GM18498 (cell line): ENCODE data around the gene P2RY6.

ENCODE experiments used
- ATAC-seq: cut with Tn5 transposase; IDR thresholded peaks from one replicate; pipeline ENCODE4 v1.9.1; 2021; ENCODE audit warnings: mild to moderate bottlenecking, moderate library complexity; ENCODE audit not compliant: unreplicated experiment

The P2RY6 gene

GRCh38 chr11:73236854-73237253, 35.3 kb upstream of the P2RY6 start:
- no peak for ATAC-seq

- no peak for ATAC-seq
Observed at GRCh38 chr11:73237471-73238290, 34.5 kb upstream of the P2RY6 start.

- no peak for ATAC-seq
Observed at GRCh38 chr11:73239111-73239521, 33.0 kb upstream of the P2RY6 start.

- no peak for ATAC-seq
Observed at GRCh38 chr11:73239571-73240189, 32.5 kb upstream of the P2RY6 start.

GRCh38 chr11:73240190-73240781, 31.9 kb upstream of the P2RY6 start:
- no peak for ATAC-seq

GRCh38 chr11:73241300-73241699, 30.8 kb upstream of the P2RY6 start:
- no peak for ATAC-seq

GRCh38 chr11:73242251-73243092, 29.7 kb upstream of the P2RY6 start:
- ATAC-seq, result peak; percentile 80

GRCh38 chr11:73243093-73243485, 29.0 kb upstream of the P2RY6 start:
- ATAC-seq, result no peak

GRCh38 chr11:73244589-73245240, 27.4 kb upstream of the P2RY6 start:
- no peak for ATAC-seq

- no peak for ATAC-seq
Observed at GRCh38 chr11:73245461-73245860, 26.7 kb upstream of the P2RY6 start.

- no peak for ATAC-seq
Observed at GRCh38 chr11:73246303-73246702, 25.8 kb upstream of the P2RY6 start.

GRCh38 chr11:73248526-73249185, 23.5 kb upstream of the P2RY6 start:
- no peak for ATAC-seq

- peak; percentile 78 for ATAC-seq
Observed at GRCh38 chr11:73249304-73249703, 22.8 kb upstream of the P2RY6 start.

GRCh38 chr11:73249853-73250783, 22.0 kb upstream of the P2RY6 start:
- ATAC-seq, result no peak

- ATAC-seq, result no peak
Observed at GRCh38 chr11:73252577-73253191, 19.5 kb upstream of the P2RY6 start.

GRCh38 chr11:73257342-73258103, 14.6 kb upstream of the P2RY6 start:
- no peak for ATAC-seq

- ATAC-seq, result no peak
Observed at GRCh38 chr11:73258104-73259035, 13.8 kb upstream of the P2RY6 start.
